HG03432 (cell line): ENCODE data around the gene ZNF333.
"Not testable (repeated sequence)": the region's sequence is repeated elsewhere in the genome, so short reads cannot be mapped to it uniquely, and the experiment has no call there.

Source experiments
- ATAC-seq: cut with Tn5 transposase; IDR thresholded peaks from one replicate; pipeline ENCODE4 v1.9.1; 2021; ENCODE audit warnings: mild to moderate bottlenecking, moderate library complexity; ENCODE audit not compliant: unreplicated experiment

Gene ZNF333

GRCh38 chr19:14767466-14767971, 77.7 kb downstream of the ZNF333 start:
- no peak for ATAC-seq

- ATAC-seq = no peak
Measured at GRCh38 chr19:14768001-14768400, 78.2 kb downstream of the ZNF333 start.

- no peak for ATAC-seq
Measured at GRCh38 chr19:14769201-14769600, 79.4 kb downstream of the ZNF333 start.

- no peak for ATAC-seq
Measured at GRCh38 chr19:14770136-14770535, 80.3 kb downstream of the ZNF333 start.

- ATAC-seq = no peak
Measured at GRCh38 chr19:14770944-14771839, 81.3 kb downstream of the ZNF333 start.

GRCh38 chr19:14772467-14772866, 82.6 kb downstream of the ZNF333 start:
- no peak for ATAC-seq

- no peak for ATAC-seq
Measured at GRCh38 chr19:14772995-14773394, 83.1 kb downstream of the ZNF333 start.

GRCh38 chr19:14773722-14774121, 83.9 kb downstream of the ZNF333 start:
- not testable (repeated sequence) for ATAC-seq

GRCh38 chr19:14774373-14774772, 84.5 kb downstream of the ZNF333 start:
- no peak for ATAC-seq

GRCh38 chr19:14775326-14775725, 85.5 kb downstream of the ZNF333 start:
- ATAC-seq = not testable (repeated sequence)

GRCh38 chr19:14775869-14776586, 86.2 kb downstream of the ZNF333 start:
- ATAC-seq = no peak

- not testable (repeated sequence) for ATAC-seq
Measured at GRCh38 chr19:14777645-14778044, 87.8 kb downstream of the ZNF333 start.

- not testable (repeated sequence) for ATAC-seq
Measured at GRCh38 chr19:14778110-14778845, 88.4 kb downstream of the ZNF333 start, which contains the start of gene ADGRE2. Gene ADGRE2, minus strand, starts transcription at chr19:14778560. Its CDS starts 1,804 bp downstream, at chr19:14776756.

- no peak for ATAC-seq
Measured at GRCh38 chr19:14779151-14779550, 89.3 kb downstream of the ZNF333 start.

GRCh38 chr19:14780622-14781225, 90.9 kb downstream of the ZNF333 start:
- ATAC-seq = not testable (repeated sequence)

GRCh38 chr19:14781713-14782536, 92.1 kb downstream of the ZNF333 start:
- not testable (repeated sequence) for ATAC-seq

GRCh38 chr19:14782626-14783409, 93.0 kb downstream of the ZNF333 start:
- no peak for ATAC-seq
